HFFc6 (cell line): ENCODE results near the gene LEKR1. TPM values are rescaled to one million over a fixed set of nuclear protein-coding genes. Genes with fewer than 3 reads are reported as not detected.
"Not testable (repeated sequence)": the region's sequence is repeated elsewhere in the genome, so short reads cannot be mapped to it uniquely, and the experiment has no call there.

ENCODE experiments used
- DNase-seq: peaks from one replicate; pipeline ENCODE4 v3.0.0-alpha.2; 2018
- H3K27ac Mint-ChIP-seq: 2 replicates; pipeline ENCODE4 v1.8.0; 2020; ENCODE audit warnings: mild to moderate bottlenecking, mixed read lengths
- H3K27me3 Mint-ChIP-seq: 2 replicates; pipeline ENCODE4 v1.8.0; 2021; ENCODE audit warnings: mild to moderate bottlenecking, moderate library complexity, mixed read lengths; ENCODE audit not compliant: insufficient read depth
- H3K36me3 Mint-ChIP-seq: 2 replicates; pipeline ENCODE4 v1.8.0; 2021; ENCODE audit warnings: low read depth, mixed read lengths
- H3K4me1 Mint-ChIP-seq: 2 replicates; pipeline ENCODE4 v1.8.0; 2020; ENCODE audit warnings: low read depth, mixed read lengths
- H3K4me3 Mint-ChIP-seq: 2 replicates; pipeline ENCODE4 v1.8.0; 2020; ENCODE audit warnings: mild to moderate bottlenecking, moderate library complexity, mixed read lengths
- H3K9me3 Mint-ChIP-seq: 2 replicates; pipeline ENCODE4 v1.8.0; 2020; ENCODE audit warnings: mild to moderate bottlenecking, mixed read lengths
- total RNA-seq, 6 experiments: library from RNA; stranded (reverse); fragmentation: NEBNext Ultra II Directional; extraction: Animal tissue kit (Norgen Biotek cat#: 25700); gene quantifications; 2 replicates in 1 of 6; 3 replicates in 5 of 6; pipeline ENCODE4 v1.2.3, GENCODE V29; 2021
- TF ChIP-seq, protein P1 (sequence below): fragments of 200-600 bp; sonication (generic); IDR thresholded peaks from 2 replicates; pipeline ENCODE4 v1.5.0; 2021; ENCODE audit warnings: antibody characterized with exemption, mild to moderate bottlenecking

LEKR1 gene
- total RNA-seq, 6 experiments from 2014 or later: 0.40 to 1.0 (median 0.77) TPM

DNA sequence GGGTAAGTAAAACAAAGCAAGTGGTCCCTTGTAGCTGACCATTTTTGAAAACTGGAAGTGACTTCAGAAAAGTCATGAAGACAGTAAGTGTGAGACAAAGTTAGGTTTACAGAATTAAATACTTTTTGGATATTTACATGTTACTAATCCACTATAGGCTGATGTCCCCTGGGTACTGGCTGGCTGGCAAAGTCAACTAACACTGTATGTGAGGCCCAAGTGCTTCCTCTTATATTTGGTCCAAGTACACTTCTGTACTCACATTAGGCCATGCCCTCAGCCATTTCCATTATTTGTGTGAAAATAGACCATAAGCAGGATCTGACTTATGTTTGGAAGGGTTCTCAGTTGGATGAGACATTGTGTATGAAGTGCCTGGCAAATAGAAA lies 5.5 kb upstream of the LEKR1 start:
- H3K4me3 Mint-ChIP-seq: no peak overlapping the region
- H3K4me1 Mint-ChIP-seq: peaks cover 70% of the 10 kb centered on the region
- peak overlapping the region; percentile 77 for H3K27ac Mint-ChIP-seq
- H3K27me3 Mint-ChIP-seq: peaks cover 4% of the 10 kb centered on the region
- peaks cover 4% of the 10 kb centered on the region for H3K36me3 Mint-ChIP-seq
- TF ChIP-seq, protein P1, sequence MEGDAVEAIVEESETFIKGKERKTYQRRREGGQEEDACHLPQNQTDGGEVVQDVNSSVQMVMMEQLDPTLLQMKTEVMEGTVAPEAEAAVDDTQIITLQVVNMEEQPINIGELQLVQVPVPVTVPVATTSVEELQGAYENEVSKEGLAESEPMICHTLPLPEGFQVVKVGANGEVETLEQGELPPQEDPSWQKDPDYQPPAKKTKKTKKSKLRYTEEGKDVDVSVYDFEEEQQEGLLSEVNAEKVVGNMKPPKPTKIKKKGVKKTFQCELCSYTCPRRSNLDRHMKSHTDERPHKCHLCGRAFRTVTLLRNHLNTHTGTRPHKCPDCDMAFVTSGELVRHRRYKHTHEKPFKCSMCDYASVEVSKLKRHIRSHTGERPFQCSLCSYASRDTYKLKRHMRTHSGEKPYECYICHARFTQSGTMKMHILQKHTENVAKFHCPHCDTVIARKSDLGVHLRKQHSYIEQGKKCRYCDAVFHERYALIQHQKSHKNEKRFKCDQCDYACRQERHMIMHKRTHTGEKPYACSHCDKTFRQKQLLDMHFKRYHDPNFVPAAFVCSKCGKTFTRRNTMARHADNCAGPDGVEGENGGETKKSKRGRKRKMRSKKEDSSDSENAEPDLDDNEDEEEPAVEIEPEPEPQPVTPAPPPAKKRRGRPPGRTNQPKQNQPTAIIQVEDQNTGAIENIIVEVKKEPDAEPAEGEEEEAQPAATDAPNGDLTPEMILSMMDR: no peak
- no peak for DNase-seq
- H3K9me3 Mint-ChIP-seq: no peaks in the 10 kb centered on the region

DNA sequence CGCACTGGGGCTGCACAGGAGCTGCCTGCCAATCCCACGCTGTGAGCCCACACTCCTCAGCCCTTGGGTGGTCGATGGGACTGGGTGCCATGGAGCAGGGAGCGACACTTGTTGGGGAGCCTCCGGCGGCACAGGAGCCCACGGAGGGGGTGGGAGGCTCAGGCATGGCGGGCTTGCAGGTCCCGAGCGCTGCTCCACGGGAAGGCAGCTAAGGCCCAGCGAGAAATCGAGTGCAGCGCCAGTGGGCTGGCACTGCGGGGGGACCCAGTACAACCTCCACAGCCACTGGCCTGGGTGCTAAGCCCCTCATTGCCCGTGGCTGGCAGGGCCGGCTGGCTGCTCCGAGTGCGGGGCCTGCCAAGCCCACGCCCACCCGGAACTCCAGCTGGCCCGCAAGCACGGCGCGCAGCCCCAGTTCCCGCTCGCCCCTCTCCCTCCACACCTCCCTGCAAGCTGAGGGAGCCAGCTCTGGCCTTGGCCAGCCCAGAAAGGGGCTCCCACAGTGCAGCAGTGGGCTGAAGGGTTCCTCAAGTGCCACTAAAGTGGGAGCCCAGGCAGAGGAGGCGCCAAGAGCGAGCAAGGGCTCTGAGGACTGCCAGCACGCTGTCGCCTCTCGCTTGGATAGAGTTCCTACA lies 3.4 kb upstream of the LEKR1 start:
- not testable (repeated sequence) for H3K9me3 Mint-ChIP-seq, H3K4me3 Mint-ChIP-seq, DNase-seq, H3K27me3 Mint-ChIP-seq, H3K36me3 Mint-ChIP-seq, H3K27ac Mint-ChIP-seq
- H3K4me1 Mint-ChIP-seq: peaks cover 73% of the 10 kb centered on the region

DNA sequence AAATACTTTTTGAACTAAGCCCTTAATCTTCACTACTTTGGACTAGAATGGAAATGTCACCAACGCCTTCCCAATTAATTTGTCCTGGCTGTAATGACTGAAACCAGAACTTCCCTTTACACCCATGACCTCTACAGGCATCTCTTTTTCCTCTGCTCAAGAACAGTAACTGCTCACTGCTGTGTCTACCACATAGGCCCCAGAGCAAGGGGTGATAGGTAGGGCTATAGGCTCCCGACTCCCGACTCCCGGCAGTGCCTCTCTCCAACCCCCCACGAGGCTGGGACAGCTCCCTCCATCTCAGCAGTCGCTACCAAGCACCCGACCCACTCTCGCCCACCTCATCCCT lies 384 bp upstream of the LEKR1 start:
- DNase-seq: no peak
- no peaks in the 10 kb centered on the region; the same call in 1 of the 2 replicates for H3K36me3 Mint-ChIP-seq
- no peaks in the 10 kb centered on the region for H3K9me3 Mint-ChIP-seq
- TF ChIP-seq, protein P1: no peak
- H3K4me3 Mint-ChIP-seq: peak overlapping the region; percentile 90
- peaks cover 51% of the 10 kb centered on the region for H3K4me1 Mint-ChIP-seq
- H3K27ac Mint-ChIP-seq: peak overlapping the region; percentile 98
- no peaks in the 10 kb centered on the region; the same call in 1 of the 2 replicates for H3K27me3 Mint-ChIP-seq

DNA sequence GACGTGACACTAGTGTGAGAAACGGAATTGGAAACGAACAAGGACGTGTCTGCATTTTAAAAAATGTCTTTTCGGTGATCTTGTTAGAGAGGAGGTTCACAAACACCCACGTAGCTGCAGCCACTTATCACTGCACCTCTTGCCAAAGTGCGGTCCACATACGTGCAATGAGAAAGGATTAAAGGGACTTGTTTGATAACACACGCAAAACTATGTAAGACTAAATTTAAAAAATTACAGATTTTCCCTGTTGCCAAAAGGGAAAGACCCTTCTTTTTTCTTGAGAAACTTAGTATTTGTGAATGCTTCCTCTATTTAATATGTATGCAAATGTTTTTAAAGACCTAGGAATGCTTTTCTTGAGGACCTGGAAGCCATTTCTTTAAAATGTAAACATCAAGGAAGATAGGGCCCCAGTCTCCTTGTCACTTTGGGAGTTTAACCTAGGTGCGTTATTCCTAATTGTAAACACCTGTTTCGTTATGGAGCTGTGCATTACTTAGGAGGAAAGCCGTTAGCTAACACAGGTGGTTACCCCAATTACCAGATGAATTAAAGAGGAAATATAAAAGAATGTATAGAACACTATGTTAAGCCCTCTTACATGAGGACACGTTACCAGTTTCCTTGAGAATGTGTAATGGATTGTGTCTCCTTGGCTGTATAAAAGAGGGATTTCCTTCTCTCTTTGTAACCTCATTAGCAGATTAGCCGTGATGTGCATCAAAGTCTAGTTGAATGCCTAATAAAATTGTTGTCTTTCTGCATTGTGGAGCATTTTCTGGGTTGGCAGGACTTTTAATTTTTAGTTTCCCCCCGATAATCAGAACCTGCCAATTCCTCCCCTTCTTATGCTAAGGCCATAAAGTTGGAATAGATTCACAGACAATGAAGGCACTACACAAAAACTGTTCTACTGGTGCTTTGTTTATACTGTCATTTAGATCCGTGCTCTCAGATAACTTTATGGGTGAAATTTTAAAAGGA lies 1.0 kb downstream of the LEKR1 start:
- H3K27me3 Mint-ChIP-seq: no peaks in the 10 kb centered on the region

DNA sequence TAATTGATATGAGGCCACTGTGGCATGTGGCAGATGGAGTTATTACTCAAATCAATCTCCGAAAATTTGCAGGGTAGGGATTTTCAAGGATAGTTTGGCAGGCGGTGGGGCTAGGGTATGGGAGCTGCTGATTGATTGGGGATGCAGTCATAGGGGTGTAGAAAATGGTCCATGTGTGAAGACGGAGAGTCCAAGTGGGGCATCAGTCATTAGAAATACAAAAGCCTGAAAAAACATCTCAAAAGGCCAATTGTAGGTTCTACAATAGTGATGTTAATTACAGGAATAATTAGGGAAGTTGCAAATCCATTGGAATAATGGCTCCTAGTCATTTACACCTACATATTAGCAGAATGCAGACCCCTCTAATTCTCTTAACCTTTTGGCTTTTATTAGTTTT lies 4.9 kb downstream of the LEKR1 start:
- Mint-ChIP-seq H3K4me1 (peaks cover 26% of the 10 kb centered on the region), H3K36me3 (no peaks in the 10 kb centered on the region), H3K4me3 (no peak overlapping the region), H3K27me3 (no peaks in the 10 kb centered on the region), H3K9me3 (no peaks in the 10 kb centered on the region), H3K27ac (no peak overlapping the region)
- TF ChIP-seq, protein P1: no peak
- no peak for DNase-seq

More for the DNA sequence above, 1.0 kb downstream of the LEKR1 start:
- Mint-ChIP-seq H3K36me3 (no peaks in the 10 kb centered on the region; the same call in 1 of the 2 replicates), H3K27ac (peak overlapping the region; percentile 98), H3K9me3 (no peaks in the 10 kb centered on the region), H3K4me1 (peaks cover 40% of the 10 kb centered on the region), H3K4me3 (peak overlapping the region; percentile 90)
- TF ChIP-seq, protein P1: no peak
- no peak for DNase-seq

DNA sequence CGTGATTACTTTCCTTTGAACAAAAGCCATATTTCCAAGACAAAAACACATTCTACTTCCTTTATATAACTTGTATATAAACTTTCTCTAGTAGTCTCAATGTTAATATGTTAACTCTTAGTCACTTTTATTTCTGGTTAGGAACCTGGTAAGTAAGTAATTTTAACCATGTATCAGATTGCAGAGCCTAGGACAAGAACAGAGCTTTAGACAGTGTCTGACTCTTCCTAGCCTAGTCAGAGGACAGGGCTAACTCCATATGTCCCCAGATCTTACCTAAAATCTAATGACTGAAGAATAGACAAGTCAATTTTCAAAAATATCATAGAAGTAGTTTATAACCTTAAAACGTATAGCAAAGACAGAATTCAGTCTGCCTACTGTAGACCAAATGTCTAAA lies 8.3 kb downstream of the LEKR1 start:
- no peaks in the 10 kb centered on the region for H3K9me3 Mint-ChIP-seq
- H3K4me3 Mint-ChIP-seq: no peak overlapping the region
- peaks cover 20% of the 10 kb centered on the region for H3K4me1 Mint-ChIP-seq
- no peaks in the 10 kb centered on the region for H3K27me3 Mint-ChIP-seq
- no peak overlapping the region for H3K27ac Mint-ChIP-seq
- TF ChIP-seq, protein P1: no peak
- DNase-seq: no peak
- no peaks in the 10 kb centered on the region for H3K36me3 Mint-ChIP-seq
